ENCODE measurements around the gene DNAAF2.

- TF ChIP-seq CTCF (IDR thresholded peaks at IDR 0.05) (no peak), POLR2AphosphoS5 (IDR thresholded peaks at IDR 0.05) (no peak)
These were observed 27.5 kb downstream of the DNAAF2 start for GRCh38 chr14:49607583-49607982.

All from transverse colon (tissue), 4 donors.